ENCODE data around the gene CDC16. TPM values are rescaled to one million over a fixed set of nuclear protein-coding genes. Genes with fewer than 3 reads are reported as not detected.

CDC16 gene
- total and polyA plus RNA-seq, 2 of the 8 experiments (the other 6 are each of a cell fraction or from before 2014, with no cell fraction given), result 42.5 to 83.4 TPM

GRCh38 chr13:114314074-114314912 lies 79.6 kb downstream of the CDC16 start, which contains the start of gene CHAMP1 (continued):
- TF ChIP-seq USF2 (IDR thresholded peaks at IDR 0.05; ENCODE audit: low read length) (no peak), CHD2 (IDR thresholded peaks at IDR 0.05; ENCODE audit: low read length) (no peak), BACH1 (IDR thresholded peaks at IDR 0.05; ENCODE audit: low read length) (peak; percentile 85), MAX (IDR thresholded peaks at IDR 0.05) (peak; percentile 72), YY1 (IDR thresholded peaks at IDR 0.05; ENCODE audit: low read depth, low read length) (peak; percentile 55; the same call in 1 of the 2 replicates), NANOG (IDR thresholded peaks at IDR 0.05; ENCODE audit: insufficient read depth, low read depth, low read length, poor library complexity, severe bottlenecking) (no peak), HDAC2 (IDR thresholded peaks at IDR 0.05; ENCODE audit: borderline replicate concordance in 1 of 2, low read depth in 2 of 2, low read length in 2 of 2) (peak; percentile 89 to 91; a peak in 2 of 4 replicates), ATF3 (IDR thresholded peaks at IDR 0.05; ENCODE audit: insufficient read depth, low read depth, low read length) (no peak), MAFK (IDR thresholded peaks at IDR 0.05; ENCODE audit: low read depth, low read length) (no peak), POLR2AphosphoS5 (IDR thresholded peaks at IDR 0.05; ENCODE audit: low read depth, low read length) (peak; percentile 60), ASH2L (IDR thresholded peaks at IDR 0.05; ENCODE audit: low read length) (peak; percentile 91), CTCF (IDR thresholded peaks at IDR 0.05; ENCODE audit: control extremely low read depth in 1 of 3, insufficient read depth in 1 of 3, low read depth in 1 of 3, low read length in 3 of 3) (peak in 1 of 3 experiments; percentile 3; a peak in 2 of 4 replicates), RNF2 (IDR thresholded peaks at IDR 0.05; ENCODE audit: borderline replicate concordance, low read depth, low read length, missing control alignments, poor library complexity, severe bottlenecking) (no peak), FOSL1 (IDR thresholded peaks at IDR 0.05; ENCODE audit: insufficient read depth, low read depth, low read length) (peak; percentile 24; the same call in 1 of the 2 replicates), TBP (IDR thresholded peaks at IDR 0.05; ENCODE audit: low read depth, low read length) (peak; percentile 29), JUND (IDR thresholded peaks at IDR 0.05; ENCODE audit: low read length) (no peak), CTBP2 (IDR thresholded peaks at IDR 0.05; ENCODE audit: borderline replicate concordance, insufficient read depth, insufficient read length, low read length) (peak; percentile 56), TAF1 (IDR thresholded peaks at IDR 0.05; ENCODE audit: low read depth, low read length) (peak; percentile 92)
